NCI-H2081 treated with DMSO at 0.1 percent for 48 hours (cell line): ENCODE data around the gene PLXNA2.

ENCODE experiments used
- DNase-seq: peaks from one replicate; lab custom pipeline; 2025; lab: John Stamatoyannopoulos, UW

Gene PLXNA2

DNA sequence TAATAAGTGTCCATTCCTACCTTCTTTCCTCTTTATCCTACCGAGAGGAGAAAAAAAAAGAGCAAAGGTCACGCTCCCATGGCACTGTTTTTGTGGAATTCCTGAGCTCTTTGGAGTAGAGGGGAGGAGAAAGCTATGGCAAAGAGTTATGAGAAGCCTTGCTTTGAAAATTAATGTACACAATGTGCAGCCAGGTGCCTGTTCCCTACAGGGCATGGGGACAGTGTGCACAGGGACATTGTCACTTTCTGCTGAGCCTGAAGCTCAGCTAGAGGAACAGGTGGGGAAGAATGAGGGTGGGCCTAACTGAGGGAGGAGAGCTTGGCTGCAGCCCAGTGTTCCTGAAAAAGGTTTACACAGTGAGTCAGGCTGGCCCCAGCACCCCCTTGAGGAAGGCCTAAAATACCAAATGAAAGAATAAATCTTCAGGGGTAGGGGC is 66.1 kb downstream of the PLXNA2 start:
- DNase-seq = peak; percentile 70

- DNase-seq = no peak
These were observed 66.5 kb downstream of the PLXNA2 start for GRCh38 chr1:208177656-208178055.

GRCh38 chr1:208176649-208177048 is 67.5 kb downstream of the PLXNA2 start:
- no peak for DNase-seq

DNA sequence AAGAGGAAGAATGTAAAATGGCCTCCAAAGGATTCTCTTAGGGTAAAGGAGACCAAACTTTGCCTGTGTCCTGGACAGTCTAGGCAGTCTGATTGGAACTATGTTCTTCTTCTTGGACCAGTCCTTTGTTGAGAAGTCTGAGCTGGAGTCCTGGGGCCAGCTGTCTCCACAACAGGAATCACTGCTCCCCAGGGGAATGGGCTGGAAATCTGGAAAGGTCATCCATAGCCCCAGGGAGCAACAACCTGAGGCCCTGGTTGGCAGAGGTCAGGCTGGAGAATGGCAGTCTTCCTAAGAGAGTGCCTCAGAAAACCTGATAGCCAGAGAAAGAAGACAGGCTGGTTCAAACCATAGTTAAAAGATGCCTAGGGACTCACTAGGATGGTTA is 68.7 kb downstream of the PLXNA2 start:
- no peak for DNase-seq

DNA sequence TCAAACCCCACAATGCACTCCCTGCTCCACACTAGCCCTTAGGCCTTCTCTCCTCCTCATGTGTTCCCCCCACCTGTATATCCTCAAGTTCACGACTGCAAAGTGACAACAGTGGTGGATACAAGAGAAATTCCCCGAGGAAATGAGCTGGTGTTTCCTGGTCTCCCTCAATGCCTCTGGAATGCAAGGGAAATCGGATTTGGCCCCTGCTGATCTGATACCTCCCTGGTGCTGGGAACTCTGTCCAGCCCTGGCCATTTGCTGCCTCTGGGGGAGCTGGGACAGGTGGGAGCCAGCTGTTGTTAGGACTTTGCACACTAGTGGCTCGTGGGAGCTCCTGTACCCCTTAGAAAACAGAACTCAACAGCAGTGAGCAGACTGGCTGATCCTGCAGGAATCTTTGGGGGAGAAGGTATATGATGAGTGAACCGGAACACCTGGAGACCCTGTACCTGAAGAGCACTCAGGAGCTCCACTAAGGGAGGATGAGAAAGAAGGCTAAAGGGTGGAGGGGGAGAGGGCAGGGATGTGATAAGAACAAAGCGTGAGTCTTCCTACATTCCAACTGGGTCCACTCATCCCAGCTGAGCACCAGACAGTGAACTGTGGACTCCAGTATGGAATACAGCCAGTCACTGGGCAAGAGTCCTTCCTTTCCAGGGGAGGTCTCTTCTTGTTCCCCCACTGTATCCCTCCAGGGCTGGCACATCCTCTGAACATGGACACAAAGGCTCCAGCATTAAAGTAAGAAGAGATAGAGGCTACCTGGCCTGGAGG is 69.3 kb downstream of the PLXNA2 start:
- DNase-seq = no peak

DNA sequence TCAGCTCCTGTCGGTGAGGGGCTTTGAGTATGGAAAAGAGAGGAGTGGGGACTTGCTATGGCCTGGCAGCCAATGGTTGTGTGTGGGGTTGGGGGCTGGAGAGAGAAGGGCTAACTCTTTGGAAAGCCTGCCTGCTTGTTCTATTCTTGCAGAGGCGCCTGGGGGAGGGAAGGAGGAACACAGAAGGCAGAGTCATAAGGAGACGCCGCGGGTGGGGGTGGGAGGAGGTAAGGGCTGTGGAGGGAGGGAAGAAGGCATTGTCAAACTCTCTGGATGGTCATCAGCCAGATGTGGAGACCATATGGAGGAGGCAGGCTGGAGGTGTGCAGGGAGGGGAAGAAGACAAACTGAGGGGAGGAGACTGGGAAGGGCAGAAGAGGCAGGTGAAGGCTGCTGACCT is 70.0 kb downstream of the PLXNA2 start:
- no peak for DNase-seq

- no peak for DNase-seq
These were observed 70.4 kb downstream of the PLXNA2 start for GRCh38 chr1:208173749-208174148.

DNA sequence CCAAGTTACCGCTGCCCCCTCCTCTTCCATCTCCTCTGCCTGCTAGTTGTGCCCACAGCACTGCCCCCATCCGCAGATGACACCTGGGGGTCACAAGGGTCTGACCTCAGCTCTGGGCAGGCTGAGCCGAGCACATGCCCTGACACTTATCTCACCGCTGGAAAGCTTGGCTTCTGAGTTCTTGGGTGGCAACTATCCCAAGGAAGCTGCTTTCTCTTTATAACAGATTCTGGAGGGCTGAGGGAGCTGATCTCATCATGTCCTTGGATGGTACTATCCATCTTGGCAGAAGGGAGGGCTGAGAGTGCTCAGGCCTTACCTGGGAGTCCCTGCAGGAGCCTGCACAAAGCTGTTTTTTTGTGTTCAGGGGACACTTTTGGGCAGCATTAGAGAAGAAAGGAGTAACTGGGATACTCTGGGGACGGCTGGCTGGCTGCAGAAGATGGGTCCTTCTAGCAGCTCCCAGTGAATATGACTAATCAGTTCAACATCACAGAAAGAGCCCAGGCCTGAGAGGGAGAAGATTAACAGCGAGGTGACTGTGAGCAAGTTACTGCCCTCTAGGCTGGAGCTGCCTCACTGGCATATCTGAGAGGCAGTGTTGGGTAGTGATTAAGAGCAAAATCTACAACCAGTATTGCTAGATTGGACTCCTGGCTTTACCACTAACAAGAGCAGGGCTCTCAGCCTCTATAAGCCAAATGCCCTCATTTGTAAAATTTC is 71.6 kb downstream of the PLXNA2 start:
- no peak for DNase-seq

- DNase-seq = no peak
These were observed 72.4 kb downstream of the PLXNA2 start for GRCh38 chr1:208171616-208172422.

GRCh38 chr1:208170252-208170651 is 73.9 kb downstream of the PLXNA2 start:
- DNase-seq = no peak

- DNase-seq = no peak
These were observed 74.9 kb downstream of the PLXNA2 start for GRCh38 chr1:208169081-208169879.

DNA sequence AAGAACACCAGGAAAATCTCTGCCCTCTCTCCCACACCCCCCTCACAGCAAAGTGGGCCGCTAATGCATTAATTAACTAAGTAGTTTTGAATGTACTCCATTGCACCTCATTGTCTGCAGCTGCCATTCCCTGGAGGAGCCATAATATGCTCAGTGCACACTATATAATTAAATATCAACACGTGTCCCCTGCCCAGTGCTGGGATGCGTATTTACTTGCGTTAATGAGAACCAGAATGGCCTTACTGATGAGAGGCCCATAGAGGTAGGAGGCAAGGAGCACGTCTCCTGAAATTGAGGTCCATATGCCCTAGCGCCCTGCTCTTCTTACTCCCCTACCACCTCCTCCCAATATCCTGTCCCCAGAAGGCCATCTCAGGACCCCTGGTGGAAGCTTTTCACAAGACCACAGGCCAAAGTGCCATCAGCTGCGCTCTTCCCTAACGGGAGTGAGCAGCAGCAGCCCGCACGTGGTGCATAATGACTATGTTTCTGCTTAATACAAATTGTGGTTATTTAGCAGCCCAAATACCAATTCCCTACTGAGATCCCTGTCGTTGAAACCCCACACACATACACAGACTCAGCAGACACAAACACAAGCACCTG is 76.8 kb downstream of the PLXNA2 start:
- DNase-seq = peak; percentile 42

DNA sequence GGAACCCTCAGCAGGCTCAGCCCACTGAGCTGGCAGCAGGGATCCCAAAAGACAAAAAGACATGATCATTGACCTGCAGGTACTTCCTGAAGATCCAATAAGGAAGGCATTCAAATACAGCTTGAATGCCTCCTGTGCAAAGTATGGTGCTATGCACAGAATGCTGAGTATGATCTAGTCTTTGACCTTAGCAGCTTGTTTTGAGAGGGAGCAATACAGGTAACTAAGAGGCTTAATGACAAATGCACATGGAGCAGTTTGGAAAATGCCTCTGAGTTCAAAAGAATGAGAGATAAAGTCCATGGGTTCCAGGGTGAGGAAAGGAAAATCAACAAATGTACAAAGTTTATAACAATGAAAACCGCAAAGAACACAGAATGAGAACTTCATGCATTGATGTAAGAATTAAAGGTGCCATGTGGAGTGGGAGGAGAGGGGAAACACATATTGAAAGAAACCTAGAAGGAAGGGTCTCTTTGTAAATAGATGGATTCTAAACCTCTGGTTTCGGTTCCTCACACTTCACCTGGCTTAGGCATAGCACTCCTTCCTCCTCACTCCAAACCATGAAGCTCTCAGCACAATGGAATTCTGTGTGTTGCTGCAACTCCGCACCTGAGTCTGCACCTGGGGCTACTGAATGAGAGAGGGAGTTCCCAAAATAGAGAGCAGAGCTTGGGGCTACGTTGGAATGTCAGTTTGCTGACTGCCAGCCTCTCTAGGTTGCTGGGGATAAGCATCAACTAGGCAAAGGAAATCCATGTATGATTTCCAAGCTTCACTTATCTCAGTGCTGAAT is 77.6 kb downstream of the PLXNA2 start:
- no peak for DNase-seq

DNA sequence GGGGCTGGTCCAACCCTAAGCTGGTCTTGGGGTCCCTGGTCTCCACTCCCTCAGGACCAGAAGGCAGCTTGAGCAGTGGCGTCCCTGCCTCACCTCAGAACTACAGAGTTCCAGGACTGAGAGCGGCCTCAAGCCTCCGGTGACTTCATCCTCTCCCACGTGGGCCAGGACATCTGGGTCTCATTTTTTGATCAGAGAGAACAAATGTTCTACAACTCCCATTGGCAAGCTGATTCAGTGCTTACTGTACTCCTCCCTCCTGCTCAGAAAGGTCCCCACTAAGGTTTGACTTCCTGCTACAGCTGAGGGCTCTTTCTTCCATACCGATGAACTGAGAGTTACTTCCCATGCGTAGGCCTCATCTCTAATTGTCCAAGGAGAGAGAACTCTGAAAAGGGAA is 78.5 kb downstream of the PLXNA2 start:
- DNase-seq = no peak

DNA sequence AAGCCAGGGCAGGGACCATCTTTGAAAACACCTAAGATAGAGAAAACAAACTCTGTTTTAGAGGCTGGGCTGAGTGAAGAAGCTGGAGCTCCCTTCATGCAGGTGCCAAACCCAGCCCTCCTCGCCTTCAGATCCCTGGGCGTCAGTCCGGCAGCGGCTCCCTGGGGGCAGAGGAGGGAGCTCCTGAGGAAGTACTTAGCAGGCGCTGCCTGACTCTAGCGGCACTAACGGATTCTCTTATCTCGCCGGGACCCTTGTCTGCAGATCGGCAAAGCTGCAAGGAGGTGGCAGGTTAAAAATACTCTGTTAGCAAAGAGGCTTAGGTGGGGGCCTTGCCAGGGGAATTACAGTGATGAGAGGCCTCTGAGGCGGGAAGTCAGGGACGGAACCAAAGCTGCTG is 79.6 kb downstream of the PLXNA2 start:
- DNase-seq = no peak

- no peak for DNase-seq
These were observed 80.6 kb downstream of the PLXNA2 start for GRCh38 chr1:208163539-208163938.

DNA sequence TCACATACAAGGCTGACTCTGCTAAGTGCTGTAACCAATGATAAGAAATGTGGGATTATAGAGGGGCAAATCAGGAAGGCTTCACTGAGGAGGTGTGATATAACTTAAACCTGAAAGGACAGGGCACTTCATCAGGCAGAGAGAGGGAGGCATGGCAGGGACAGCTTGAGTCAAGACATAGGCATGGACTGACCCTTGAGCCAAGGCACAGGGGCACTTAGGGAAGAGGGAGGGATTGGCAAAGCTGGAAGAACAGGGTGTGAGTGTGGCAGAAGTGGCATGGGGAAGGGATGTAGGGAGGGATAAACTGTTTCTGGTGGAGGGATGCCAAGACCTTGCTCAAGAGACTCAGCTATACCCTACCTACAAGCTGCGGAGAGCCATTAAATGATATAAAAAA is 81.3 kb downstream of the PLXNA2 start:
- DNase-seq = no peak

- no peak for DNase-seq
These were observed 82.4 kb downstream of the PLXNA2 start for GRCh38 chr1:208161656-208162375.

GRCh38 chr1:208161005-208161404 is 83.2 kb downstream of the PLXNA2 start:
- no peak for DNase-seq

DNA sequence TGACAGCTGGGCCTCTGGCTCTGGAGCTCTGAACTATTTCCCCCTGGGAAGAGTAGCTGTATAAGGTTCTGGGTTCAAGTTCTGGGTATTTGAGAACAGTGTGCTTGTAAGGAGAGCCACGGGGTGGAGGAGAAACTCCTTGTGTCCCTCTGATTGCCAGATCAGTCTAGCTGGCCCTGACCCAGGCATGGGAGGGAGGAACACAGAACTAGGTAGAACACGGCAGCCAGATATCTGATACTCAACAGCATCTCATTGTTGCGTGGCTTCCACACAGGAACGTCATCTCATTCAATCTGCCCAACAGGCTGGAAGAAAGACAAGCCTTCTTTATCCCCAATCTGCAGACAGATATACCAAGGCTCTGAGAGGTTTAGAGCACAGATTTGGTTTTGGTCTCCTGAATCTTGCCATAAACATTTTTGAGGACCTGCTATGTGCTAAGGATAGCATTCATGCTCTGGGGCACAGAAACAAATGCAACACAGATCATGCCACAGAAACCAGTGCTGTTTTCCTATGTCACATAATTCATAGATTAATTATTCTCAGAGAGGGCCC is 83.8 kb downstream of the PLXNA2 start:
- no peak for DNase-seq
